HEK293T (cell line): ENCODE results near the gene RITA1.

ENCODE experiments used
- CTCF ChIA-PET: fragments of 350-600 bp; formaldehyde crosslinking; extraction: SDS; loops from one replicate; lab custom pipeline; 2021; ENCODE audit warnings: antibody characterized with exemption, inconsistent platforms; lab: Yijun Ruan, JAX
- POLR2A ChIA-PET: fragments of 350-600 bp; formaldehyde crosslinking; extraction: SDS; loops from one replicate; lab custom pipeline; 2020; ENCODE audit warnings: antibody characterized with exemption, inconsistent platforms; lab: Yijun Ruan, JAX
- DNase-seq: peaks from one replicate; pipeline ENCODE4 v3.0.0; 2012; ENCODE audit warnings: mixed read lengths; ENCODE audit errors: extremely low spot score
- ARNT ChIP-seq: fragments of 450-650 bp; IDR thresholded peaks from 2 replicates; pipeline ENCODE4 v1.6.1; 2017; ENCODE audit warnings: mild to moderate bottlenecking
- BHLHE40 ChIP-seq: fragments of 450-650 bp; IDR thresholded peaks from 2 replicates; pipeline ENCODE4 v1.6.1; 2016; ENCODE audit warnings: mild to moderate bottlenecking, moderate library complexity, borderline replicate concordance
- CTBP1 ChIP-seq: fragments of 450-650 bp; IDR thresholded peaks from 2 replicates; pipeline ENCODE4 v1.6.1; 2016; ENCODE audit warnings: borderline replicate concordance
- ELF4 ChIP-seq: fragments of 450-650 bp; IDR thresholded peaks from 2 replicates; pipeline ENCODE4 v1.6.1; 2017; ENCODE audit warnings: antibody characterized with exemption
- FOXA1 ChIP-seq: fragments of 450-650 bp; IDR thresholded peaks from 2 replicates; pipeline ENCODE4 v1.6.1; 2016; ENCODE audit warnings: mild to moderate bottlenecking
- FOXK2 ChIP-seq: fragments of 450-650 bp; IDR thresholded peaks from 2 replicates; pipeline ENCODE4 v1.6.1; 2016; ENCODE audit warnings: mild to moderate bottlenecking
- FOXM1 ChIP-seq: fragments of 450-650 bp; IDR thresholded peaks from 2 replicates; pipeline ENCODE4 v1.6.1; 2017; ENCODE audit warnings: mild to moderate bottlenecking, borderline replicate concordance
- HDGF ChIP-seq: fragments of 450-650 bp; IDR thresholded peaks from 2 replicates; pipeline ENCODE4 v1.6.1; 2017; ENCODE audit warnings: antibody characterized with exemption, borderline replicate concordance
- L3MBTL2 ChIP-seq: fragments of 450-650 bp; conservative IDR thresholded peaks from 2 replicates; pipeline ENCODE4 v1.6.1; 2016; ENCODE audit warnings: mild to moderate bottlenecking
- LEF1 ChIP-seq: fragments of 450-650 bp; IDR thresholded peaks from 2 replicates; pipeline ENCODE4 v1.6.1; 2017; ENCODE audit warnings: mild to moderate bottlenecking, borderline replicate concordance
- NFRKB ChIP-seq: fragments of 450-650 bp; IDR thresholded peaks from 2 replicates; pipeline ENCODE4 v1.6.1; 2016; ENCODE audit warnings: mild to moderate bottlenecking, moderate library complexity
- PKNOX1 ChIP-seq: fragments of 450-650 bp; IDR thresholded peaks from 2 replicates; pipeline ENCODE4 v1.6.1; 2016
- SP1 ChIP-seq: fragments of 450-650 bp; IDR thresholded peaks from 2 replicates; pipeline ENCODE4 v1.6.1; 2017
- SUZ12 ChIP-seq: fragments of 450-650 bp; IDR thresholded peaks from 2 replicates; pipeline ENCODE4 v1.6.1; 2016; ENCODE audit warnings: mild to moderate bottlenecking
- TARDBP ChIP-seq: fragments of 450-650 bp; IDR thresholded peaks from 2 replicates; pipeline ENCODE4 v1.6.1; 2016
- ZNF384 ChIP-seq: fragments of 450-650 bp; IDR thresholded peaks from 2 replicates; pipeline ENCODE4 v1.6.1; 2016

Gene RITA1

GRCh38 chr12:113173081-113173698 is 12.3 kb upstream of the RITA1 start:
- CTCF ChIA-PET = no interaction called here
- TF ChIP-seq TARDBP = no peak
- no peak for TF ChIP-seq FOXM1
- no peak for TF ChIP-seq BHLHE40
- no peak for TF ChIP-seq ELF4
- TF ChIP-seq SUZ12 = no peak
- TF ChIP-seq LEF1 = no peak
- no peak for TF ChIP-seq PKNOX1
- TF ChIP-seq CTBP1 = no peak
- no peak for TF ChIP-seq NFRKB
- POLR2A ChIA-PET = interaction anchor here (0.9 to 1.2 kb wide), 2 partner anchors 8 to 11 kb away, joined by 3 read pairs; no protein-coding TSS in a partner anchor
- DNase-seq = no peak

DNA sequence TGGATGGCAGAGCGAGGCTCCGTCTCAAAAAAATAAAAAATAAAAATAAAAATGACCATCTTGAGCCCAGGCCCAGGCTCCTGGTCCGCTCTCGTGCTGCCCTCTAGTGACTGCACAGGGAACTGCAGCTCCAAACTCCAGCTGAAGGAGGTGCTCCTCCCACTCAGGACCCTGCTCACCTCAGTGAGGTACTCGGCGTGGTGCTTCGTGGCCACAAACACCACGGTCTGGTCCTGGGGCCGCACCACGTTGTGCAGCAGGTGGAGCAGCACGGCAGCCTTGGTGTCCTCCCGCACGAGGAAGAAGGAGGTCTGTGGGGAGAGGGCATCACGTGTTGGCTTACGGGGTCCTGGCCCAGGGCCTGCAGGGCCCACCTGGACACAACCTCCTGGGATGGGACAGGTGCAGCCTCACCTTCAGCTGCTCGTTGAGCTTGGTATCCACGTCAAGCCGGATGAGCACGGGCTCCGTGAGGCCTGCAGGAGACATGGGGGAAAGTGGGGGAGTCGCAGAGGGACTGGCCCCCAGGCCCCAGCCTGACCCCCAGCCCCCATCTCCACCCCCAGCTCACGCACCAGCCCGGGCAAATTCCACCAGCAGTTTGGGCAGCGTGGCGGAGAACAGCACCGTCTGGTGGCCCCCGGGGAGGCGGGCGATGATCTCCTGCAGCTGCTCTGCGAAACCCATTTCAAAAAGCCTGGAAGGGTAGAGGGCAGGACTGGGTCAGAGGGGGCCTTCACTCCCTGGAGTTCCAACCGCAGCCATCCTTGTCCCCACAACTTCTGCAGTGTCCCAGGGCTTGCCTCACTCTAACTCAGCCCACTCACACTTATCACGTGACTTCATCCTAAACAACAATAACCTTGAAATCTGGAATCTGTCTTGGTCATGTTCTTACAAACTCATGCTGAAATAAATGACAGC is 10.8 kb upstream of the RITA1 start:
- DNase-seq = peak; percentile 79
- no peak for TF ChIP-seq BHLHE40
- TF ChIP-seq SUZ12 = no peak
- TF ChIP-seq HDGF = no peak
- TF ChIP-seq FOXM1 = no peak
- TF ChIP-seq SP1 = no peak
- POLR2A ChIA-PET = no interaction called here
- CTCF ChIA-PET = interaction anchor here (0.6 to 1.1 kb wide), 5 partner anchors 10 to 182 kb away, joined by 3 to 5 read pairs (median 3); no protein-coding TSS in a partner anchor

DNA sequence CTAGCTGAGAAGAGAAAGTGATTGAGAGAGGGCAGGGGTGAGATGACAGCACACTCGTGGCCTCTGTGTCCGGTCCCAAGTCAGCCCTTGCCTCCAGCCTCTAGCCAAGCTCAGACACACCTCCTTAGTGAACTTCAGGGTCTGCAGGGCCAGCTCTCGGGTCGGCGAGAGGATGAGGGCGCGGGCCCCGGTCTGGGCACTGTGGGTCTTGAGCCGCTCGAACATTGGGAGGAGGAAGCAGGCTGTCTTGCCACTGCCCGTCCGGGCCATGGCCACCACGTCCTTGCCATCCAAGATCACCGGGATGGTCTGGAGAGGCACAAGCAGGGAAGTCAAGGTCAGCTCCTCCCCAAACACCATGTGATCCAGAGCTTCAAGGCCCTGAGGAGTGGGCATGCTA is 6.5 kb upstream of the RITA1 start:
- no peak for DNase-seq
- no peak for TF ChIP-seq NFRKB
- no peak for TF ChIP-seq L3MBTL2
- TF ChIP-seq TARDBP = no peak
- no peak for TF ChIP-seq ARNT
- no peak for TF ChIP-seq SP1
- TF ChIP-seq BHLHE40 = no peak
- TF ChIP-seq ZNF384 = no peak
- no peak for TF ChIP-seq FOXM1
- TF ChIP-seq SUZ12 = no peak
- TF ChIP-seq HDGF = no peak
- TF ChIP-seq ELF4 = no peak
- TF ChIP-seq LEF1 = no peak
- TF ChIP-seq CTBP1 = no peak
- TF ChIP-seq FOXK2 = no peak
- ChIA-PET CTCF (interaction anchor here (0.8 kb wide), 1 partner anchor 82 kb away, joined by 3 read pairs; no protein-coding TSS in a partner anchor), POLR2A (interaction anchor here (1.6 kb wide), 1 partner anchor 14 kb away, joined by 3 read pairs; no protein-coding TSS in a partner anchor)

GRCh38 chr12:113180333-113180732 is 5.2 kb upstream of the RITA1 start:
- no peak for DNase-seq
- no peak for TF ChIP-seq SP1
- no peak for TF ChIP-seq L3MBTL2
- no peak for TF ChIP-seq TARDBP
- CTCF ChIA-PET = no interaction called here
- POLR2A ChIA-PET = no interaction called here

GRCh38 chr12:113181975-113182374 is 3.5 kb upstream of the RITA1 start:
- DNase-seq = no peak
- CTCF ChIA-PET = no interaction called here
- TF ChIP-seq TARDBP = no peak
- TF ChIP-seq SUZ12 = no peak
- no peak for TF ChIP-seq PKNOX1
- no peak for TF ChIP-seq FOXM1
- TF ChIP-seq ELF4 = no peak
- no peak for TF ChIP-seq FOXK2
- no peak for TF ChIP-seq ZNF384
- TF ChIP-seq ARNT = no peak
- no peak for TF ChIP-seq BHLHE40
- TF ChIP-seq HDGF = no peak
- no peak for TF ChIP-seq SP1
- TF ChIP-seq L3MBTL2 = no peak
- no peak for TF ChIP-seq NFRKB
- no peak for TF ChIP-seq LEF1
- TF ChIP-seq FOXA1 = no peak
- no peak for TF ChIP-seq CTBP1
- POLR2A ChIA-PET = no interaction called here

DNA sequence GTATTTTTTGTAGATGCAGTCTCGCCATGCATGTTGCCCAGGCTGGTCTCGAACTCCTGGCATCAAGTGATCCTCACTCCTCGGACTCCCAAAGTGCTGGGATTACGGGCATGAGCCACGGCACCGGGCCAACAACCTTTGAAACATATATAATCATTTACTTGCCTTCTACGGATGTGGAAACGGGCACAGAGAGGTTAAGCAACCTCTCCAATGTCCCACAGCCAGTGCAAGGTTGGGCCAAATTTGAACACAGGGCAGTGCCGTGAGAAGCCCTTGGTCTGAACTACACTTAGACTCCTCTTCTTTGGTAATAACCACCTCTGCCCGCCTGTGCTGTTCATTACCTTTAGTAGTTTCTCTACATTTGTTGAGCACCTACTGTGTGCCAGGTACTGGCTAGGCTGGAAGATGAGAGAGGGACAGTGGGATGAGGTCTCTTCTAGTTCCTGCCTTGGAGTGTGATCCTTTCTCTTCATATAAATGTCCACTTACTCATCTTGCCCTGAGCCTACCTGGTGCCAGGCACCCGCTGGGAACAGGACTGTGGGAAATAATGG is 2.4 kb upstream of the RITA1 start:
- ChIA-PET POLR2A (no interaction called here), CTCF (interaction anchor here (0.6 to 0.7 kb wide), 2 partner anchors 127 to 129 kb away, joined by 3 to 4 read pairs; partner anchors contain the start of gene DTX1)
- TF ChIP-seq ELF4 = no peak
- TF ChIP-seq TARDBP = no peak
- no peak for TF ChIP-seq PKNOX1
- no peak for DNase-seq
